Stimulated activated CD8-positive, alpha-beta memory T cell treated with anti-CD3 and anti-CD28 coated beads, Interleukin-15, amount 100 ng/mL, for 48 hours (primary cell): ENCODE measurements around the gene FAM81B.

Experiments used
- DNase-seq, 2 donors: peaks; one replicate each; pipeline ENCODE4 v3.0.0-alpha.2; 2020; ENCODE audit warnings: low read depth in 2 of 2

FAM81B gene

DNA sequence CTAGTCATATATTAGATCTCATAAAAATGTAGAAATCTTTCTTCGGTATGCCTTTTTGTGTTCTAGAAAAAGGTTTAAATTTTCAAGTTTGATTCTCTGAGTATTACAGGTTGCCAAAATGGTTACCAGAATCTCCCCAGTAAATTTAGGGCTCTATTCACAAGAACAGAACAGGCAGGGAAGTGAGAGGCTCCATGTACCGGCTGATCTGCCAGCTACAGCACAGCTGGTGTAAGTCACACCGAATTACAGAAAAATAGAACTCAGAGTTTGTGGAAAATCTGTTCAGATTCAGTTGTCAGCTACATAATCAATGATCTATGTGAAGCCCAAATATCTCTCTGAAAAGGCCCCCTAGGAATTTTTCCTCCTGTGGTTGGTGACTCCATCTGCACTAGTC is 10.5 kb downstream of the FAM81B start:
- no peak for DNase-seq

DNA sequence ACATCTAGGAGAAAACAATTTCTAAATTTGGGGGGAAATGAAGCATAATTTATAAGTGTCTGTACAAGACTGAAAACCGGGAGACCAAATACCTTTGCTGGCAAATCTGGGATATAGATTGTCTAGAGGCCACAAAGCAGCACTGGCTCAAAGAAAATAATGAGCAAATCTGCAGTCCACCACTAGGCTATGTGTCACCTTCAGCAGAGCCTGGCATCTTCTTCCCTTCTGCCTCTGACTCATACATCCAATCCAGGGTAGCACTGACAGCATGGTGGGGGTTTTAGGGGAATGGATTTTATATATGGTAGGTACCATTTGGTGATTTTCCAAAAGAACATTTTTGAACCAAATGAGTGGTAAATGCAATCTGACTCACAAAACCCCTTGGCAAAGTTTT is 12.8 kb downstream of the FAM81B start:
- no peak for DNase-seq

DNA sequence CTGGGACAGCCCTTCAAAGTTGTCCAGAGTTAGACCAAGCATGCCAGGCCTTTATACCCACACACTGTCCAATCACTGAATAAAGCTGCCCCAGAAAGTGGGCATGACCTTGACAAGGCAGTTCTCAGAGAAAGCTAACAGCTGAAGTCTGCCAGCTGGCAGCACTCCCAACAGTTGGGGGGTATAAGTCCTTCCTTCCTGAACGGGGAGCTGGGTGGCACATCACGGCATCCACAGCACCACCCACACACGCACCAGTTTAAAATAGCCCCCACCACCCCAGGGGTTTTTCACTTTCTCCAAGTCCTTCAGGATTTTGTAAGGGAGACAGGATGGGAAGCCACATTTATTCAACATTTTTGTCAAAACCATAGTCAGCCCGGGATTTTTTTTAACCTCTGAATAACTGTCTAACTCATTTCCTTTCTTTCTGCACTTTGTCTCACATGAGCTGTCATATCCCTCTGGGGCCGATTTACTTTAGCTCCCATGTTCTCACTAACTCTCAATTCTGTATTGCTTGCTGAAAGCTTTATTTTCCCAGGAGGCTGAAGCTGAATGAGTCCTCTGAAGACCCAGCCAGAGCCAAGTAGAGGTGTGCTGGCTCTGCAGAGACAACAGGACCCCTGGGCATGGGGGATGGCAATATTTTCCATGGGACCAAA is 15.4 kb downstream of the FAM81B start:
- DNase-seq, result no peak

DNA sequence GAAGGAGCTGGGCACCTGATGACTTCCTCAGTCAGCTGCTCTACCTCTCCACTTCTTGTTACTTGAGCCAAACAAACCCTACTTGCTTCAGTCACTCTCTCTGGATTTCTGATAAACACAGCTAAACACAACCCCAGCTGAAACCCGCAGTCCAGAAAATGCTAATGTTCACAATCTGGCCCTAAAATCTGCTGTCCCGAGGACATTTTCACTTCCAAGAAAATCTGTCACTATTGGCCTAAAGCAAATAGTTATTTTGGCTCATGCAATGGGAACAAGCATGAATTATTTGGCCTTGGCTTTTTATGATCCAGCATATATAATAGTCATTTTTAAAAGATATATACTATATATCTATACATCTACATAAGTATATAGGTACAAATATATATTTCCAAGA is 19.1 kb downstream of the FAM81B start:
- no peak for DNase-seq

DNA sequence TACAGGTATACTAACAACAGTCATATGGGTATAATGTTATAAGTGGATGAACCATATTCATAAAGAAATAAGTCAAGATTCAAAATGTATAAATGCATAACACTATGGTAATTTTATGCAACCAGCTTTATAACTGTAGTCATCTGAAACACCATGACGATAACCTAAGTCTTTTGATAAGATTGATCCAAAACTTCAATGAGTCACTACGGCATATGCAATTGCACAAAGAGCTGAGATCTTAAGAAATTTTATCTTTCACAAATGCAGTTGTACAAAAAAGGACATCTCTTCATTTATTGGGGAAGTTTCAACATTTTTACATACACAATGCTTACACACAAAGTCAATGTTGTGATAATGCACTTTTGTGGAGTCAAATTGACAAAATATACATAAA is 20.3 kb downstream of the FAM81B start:
- no peak for DNase-seq

DNA sequence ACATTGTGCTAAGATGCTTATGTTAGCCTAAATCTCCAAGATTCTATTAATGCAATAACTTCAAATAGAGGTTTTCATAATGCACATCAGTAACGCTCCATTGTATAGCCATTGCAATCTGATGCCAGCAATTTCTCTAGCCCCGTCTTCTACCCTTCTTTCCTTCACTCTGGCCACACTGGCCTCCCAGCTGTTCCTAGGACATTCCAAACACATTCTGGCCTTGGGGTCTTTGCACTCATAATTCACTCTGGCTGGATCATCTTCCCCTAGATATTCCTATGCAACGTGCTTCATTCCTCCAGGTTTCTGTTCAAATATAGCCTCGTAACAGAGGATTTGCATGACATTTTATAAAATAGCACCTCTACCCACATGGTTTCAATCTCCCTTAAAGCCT is 23.3 kb downstream of the FAM81B start:
- no peak for DNase-seq

DNA sequence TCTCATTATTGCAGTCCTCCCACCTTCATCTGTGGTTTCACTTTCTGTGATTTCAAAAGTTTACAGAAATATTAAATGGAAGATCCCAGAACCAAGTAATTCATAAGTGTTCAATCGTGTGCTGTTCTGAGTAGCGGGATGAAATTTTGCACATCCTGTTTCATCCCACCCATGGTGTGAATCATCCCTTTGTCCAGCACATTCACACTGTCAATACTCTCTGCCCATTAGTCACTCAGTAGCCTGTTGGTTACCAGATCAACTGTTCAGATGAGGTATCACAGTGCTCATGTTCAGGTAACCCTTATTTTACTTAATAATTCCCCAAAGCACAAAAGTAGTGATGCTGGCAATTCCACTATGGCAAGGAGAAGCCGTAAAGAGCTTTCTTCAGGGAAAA is 26.8 kb downstream of the FAM81B start:
- DNase-seq, result no peak

DNA sequence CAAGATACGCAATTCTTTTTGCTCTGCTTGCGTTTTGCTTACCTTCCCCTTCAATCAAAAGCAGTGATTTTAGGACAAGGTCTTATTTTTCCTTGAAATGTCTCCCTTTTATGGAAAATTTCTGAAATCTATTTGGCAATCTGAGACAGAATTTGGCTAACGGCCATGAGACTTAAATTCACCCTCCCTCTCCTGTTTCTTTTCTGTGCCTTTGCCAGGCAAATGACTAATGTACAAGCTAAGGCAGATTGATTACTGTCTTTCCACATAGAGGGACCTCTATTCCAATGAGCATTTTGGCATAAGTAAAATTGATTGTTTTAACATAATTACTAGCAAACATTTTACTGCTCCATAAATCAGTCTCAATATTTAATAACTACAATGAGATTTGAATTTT is 31.7 kb downstream of the FAM81B start:
- no peak for DNase-seq

DNA sequence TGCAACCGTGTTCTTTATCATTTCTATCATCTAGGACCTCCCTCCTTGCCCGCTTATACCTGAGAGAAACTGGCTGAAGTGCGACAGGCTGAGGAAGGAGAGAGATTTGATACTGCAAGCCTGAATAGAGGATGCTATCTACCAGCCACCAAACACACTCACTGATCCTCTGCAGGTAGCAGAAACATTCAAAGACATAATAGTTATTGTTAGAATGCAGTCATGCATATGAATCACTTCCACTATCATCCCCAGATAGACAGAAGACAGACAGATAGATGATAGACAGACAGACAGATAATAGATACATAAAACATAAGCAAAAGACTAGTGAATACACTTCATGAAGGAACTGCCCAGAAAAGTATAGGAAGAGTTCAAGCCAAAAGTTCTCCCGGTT is 32.9 kb downstream of the FAM81B start:
- DNase-seq, result no peak

DNA sequence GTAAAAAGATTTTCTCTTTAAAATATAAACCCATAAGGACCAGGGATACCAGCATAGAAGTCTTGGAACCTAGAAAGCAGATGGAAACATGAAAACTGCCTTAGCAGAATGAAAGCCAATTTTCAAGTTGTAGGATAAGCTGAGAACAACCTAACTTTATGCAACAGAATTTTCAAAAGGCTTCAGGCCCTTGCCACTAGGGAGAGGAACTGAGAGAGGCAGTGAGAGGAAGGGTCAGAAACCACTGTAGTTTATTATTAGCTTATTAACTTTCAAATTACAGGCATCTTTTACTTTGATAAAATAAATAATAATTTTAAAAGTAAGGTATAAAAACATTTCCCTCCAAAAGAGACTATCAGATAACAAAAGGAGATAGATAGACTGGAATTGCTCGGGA is 33.4 kb downstream of the FAM81B start:
- DNase-seq, result no peak

DNA sequence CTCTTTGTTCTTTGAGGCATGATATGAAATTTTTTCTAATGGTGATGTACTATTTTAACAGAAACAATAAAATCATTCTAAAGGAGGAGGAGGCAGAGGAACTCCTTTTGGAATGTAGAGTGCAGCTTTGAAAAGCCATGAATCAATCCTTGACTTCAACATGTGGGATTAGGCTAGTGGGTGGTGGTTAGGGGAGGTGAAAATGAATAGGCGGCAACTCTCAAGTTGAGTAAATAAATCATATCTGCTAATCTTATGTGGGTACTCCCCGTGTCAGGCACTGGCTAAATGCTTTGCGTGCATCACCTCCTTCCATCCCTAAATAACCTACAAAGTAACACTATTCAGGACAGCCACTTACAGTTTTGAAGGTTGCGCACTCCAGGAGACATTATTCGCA is 35.1 kb downstream of the FAM81B start:
- no peak for DNase-seq

DNA sequence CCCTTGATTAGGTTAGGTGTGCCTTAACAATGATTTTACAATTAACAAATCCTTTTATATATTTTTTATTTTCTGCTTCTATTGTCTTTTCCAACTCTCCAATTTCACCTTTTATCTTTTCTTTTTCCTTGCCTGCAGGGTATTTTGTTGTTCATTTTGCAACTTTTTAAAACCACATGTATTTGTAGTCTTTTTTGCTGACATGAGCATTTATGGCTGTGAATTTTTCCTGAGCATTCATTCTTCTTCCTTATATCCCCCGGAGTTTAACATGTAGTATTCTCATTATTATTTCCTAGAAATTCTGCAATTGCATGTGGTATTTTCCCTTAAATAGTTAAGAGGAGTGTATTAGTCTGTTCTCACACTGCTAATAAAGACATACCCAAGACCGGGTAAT is 41.6 kb downstream of the FAM81B start:
- DNase-seq, result no peak

DNA sequence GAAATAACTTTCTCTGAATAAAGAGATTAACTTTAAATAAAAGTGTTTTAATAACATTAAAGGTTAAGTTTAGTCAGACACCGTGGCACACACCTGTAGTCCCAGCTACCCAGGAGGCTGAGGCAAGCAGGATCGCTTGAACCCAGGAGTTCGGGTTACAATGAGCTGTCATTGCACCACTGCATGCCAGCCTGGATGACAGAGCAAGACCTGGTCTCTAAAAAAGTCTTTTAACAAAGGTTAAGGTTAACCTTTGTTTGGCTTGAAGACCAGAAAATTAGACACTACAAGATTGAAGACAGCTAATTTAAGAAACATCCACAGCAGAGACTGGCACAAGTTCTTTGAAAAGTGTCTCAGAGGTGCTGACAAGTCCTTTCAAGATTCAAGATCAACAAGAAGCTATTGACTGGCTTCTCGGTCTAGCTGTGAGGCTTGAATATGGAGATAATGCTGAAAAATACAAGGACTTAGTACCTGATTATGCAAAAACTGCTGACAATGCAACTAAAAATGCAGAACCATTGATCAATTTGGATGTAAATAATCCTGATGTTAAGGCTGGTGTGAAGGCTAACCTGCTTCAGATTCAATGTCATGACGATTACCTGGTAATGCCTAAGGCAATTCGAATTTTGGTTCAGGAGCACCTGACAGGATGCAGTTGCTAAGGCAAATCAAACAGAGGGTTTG is 48.8 kb downstream of the FAM81B start:
- DNase-seq, result no peak

DNA sequence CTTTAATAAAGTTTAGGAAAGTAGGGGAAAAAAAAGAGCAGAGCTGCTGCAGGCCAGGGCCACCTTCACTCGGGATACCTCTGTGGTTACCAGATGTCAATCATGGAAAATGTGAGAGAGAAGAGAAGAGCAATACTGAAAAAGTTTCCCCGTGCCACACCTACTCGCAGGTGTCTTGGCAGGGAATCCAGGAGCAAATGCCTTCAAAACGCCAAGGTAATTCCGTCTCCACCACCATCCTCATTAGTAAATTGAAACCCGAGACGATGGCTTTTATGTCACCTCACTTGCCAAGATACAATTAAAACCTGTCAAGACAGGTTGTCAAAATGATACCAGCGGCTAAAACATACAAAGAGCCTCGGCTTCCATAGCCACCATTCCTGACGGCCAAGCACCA is 49.7 kb downstream of the FAM81B start:
- DNase-seq, result no peak

DNA sequence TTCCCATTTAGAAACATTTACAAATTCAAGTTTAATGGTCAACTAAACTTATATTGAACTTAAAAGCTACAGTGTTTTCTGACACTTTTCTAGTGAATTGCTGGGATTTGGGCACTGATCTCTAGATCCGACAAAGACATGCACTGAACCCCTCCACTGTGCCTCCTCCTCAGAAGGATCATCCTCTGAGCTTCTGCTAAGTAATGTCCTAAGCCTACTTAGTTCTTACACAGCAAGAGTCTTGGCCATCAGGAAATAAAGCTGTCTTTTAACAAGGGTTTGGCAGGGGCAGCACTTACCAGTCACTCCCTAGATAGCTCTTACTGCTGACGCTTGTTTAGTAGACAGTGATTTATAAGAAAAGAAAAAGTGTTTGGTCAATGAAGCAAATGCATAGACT is 50.5 kb downstream of the FAM81B start:
- no peak for DNase-seq

DNA sequence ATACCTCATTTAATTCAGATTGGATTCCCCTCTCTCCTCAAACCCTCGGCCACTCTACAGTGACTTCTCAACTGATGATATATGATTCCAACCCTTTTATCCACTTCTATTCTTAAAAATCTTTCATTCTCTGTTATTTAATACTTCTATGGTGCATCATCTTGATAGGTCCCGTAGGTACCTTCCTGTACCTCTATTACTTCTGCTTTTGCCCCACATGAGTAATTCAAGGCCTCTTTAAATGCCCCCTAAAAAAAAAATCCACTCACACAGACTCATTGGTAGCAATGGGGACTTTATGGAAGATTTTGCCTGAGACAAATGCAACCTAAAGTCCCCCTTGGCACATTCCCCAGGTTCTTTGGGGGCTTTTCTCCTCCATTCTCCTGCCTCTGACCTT is 54.3 kb downstream of the FAM81B start:
- DNase-seq, result no peak

DNA sequence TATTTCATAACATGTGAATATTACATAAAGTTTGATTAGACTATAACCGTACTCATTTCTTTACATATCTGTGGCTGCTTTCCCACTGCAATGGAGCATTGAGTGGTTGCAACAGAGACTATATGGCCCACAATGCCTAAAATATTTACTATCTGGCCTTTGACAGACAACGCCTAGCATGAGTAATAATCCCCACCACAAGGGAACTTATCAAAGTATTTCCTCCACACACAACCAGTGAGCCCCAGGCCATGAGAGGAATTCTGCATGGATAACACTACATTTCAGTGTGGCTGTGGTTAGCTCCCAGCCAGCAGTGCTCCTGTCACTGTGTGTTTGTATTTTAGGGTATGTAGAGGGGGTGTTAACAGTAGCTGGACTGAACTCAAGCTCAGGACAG is 54.8 kb downstream of the FAM81B start:
- no peak for DNase-seq

DNA sequence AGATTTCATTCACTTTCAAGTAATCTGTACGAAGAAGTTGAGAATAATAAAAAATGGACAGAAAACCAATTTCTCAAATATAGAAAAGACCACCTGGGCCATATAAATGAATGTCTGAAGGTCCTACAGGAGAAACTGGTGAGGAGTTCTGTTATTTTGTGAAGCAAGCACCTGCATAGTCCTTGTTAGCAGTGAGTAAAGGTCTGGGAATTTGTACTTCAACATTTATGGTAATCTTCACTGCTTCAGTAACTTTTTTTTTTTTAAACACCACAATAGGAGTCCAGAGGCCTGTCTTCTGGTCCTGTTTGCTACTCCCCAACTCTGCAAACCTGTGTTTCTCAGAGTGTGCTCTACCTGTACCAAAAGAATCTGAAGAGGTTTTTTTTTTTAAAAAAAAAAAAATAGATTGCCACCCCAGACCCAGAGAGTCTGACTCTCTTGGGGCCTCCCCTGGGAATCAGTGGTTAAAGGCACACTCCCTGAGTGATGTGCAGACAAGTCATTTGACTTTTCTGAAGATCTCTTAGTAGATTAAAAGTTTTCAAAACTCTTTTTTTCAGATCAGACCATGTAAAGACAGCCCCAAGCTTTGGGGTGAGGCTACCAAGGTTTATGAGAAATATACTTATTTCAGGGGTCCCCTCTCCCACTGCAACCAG is 55.5 kb downstream of the FAM81B start:
- DNase-seq, result no peak

DNA sequence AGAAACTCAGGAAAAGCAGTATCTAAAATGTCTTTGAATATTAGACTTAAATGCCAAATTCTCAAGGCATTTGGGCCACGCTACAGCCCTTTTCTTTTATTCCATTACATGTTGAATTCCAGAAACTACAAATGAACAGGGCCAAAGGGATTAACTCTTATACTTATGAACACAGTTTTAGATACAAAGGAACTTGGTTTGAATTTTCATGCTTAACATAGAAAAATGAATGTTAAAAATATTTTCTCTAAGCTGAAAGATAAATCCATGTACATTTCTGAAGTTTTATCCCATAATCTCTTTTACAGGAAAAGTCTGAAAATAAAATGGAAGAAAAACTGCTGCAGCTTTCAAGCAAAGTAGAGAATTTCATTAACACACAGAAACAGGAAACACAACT is 56.8 kb downstream of the FAM81B start:
- no peak for DNase-seq

DNA sequence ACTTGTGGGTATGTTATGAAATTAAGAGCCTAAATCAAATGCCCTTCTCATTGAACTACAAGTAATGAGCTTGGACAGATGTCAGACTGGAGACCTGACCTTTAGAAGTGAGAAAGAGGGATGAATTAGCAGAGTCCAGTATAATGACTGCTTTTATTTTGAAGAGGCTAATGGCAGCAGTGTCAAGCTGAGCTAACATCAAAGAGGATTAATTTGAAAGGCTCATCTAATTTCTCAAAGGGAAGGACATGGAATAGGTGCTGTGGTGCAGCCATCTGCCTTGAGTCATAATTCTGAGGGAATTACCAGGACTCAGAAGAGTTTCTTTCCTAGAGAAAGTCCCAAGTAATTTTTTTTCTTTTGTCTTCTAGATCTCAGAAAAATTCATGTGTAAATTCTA is 57.6 kb downstream of the FAM81B start:
- DNase-seq, result no peak

DNA sequence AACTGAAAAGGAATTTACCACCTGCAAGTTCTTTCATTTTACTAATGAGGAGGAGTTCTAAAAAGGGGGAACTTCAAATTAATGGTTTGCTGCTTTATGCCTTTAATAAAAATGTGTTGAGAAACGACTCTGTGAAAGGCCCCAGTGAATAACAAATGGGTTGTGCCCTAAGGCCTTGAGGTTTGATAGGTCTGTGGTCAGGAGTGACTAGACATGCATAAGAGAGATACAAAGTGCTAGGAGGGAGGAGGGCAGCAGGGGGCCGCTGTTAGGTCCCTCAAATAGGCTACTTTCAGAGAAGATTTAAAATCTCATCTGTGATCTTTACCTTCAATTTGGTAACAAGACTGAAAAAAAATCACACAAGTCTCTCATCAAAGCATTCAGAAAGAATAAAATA is 58.3 kb downstream of the FAM81B start:
- no peak for DNase-seq

DNA sequence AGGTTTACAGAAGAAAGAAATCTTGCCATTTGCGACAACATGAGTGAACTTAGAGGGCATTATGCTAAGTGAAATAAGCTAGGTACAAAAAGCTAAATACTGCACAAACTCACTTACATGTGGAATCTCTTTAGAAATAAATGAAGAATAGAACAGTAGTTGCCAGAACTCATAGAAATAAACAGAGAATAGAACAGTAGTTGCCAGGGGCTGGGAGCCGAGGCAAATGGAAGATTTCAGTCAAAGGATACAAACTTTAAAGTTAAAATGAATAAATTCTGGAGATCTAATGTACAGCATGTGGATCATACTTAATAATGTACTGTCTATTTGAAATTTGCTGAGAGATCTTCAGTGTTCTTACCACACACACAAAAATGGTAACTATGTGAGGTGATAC is 63.4 kb downstream of the FAM81B start:
- no peak for DNase-seq

DNA sequence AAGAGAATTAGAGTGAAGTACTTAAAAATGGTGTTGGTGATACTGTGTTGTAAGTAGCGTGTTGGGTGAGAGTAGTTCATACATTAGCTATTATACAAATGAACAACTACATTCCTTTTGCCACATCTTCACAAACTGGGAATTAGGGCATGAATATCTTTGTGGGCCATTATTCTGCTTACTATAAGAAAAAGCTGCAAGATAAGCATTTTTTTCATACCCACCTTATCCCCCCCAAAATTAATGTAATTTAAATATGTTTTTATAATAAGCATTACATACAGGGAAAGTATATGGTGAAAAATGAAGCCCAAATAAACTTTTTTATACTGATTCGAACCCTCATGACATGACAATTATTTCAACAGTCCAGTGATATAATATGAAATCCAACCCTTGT is 69.5 kb downstream of the FAM81B start:
- DNase-seq, result no peak
